MM.1S (cell line): ENCODE measurements around the gene PRSS33.

Experiments
- DNase-seq: peaks from one replicate; pipeline ENCODE4 v3.0.0-alpha.2; 2015
- H2AFZ ChIP-seq: fragments of 300-600 bp; sonication (generic); 2 replicates; pipeline ENCODE4 v1.6.0; 2016; ENCODE audit warnings: antibody characterized with exemption, low read length
- H3F3A ChIP-seq: fragments of 300-600 bp; sonication (generic); 2 replicates; pipeline ENCODE4 v1.6.1; 2016; ENCODE audit warnings: mild to moderate bottlenecking, antibody characterized with exemption, low read length, moderate library complexity, mixed read lengths; ENCODE audit not compliant: insufficient read depth
- H3K27ac ChIP-seq: fragments of 300-600 bp; sonication (generic); 2 replicates; pipeline ENCODE4 v1.5.1; 2016; ENCODE audit warnings: mild to moderate bottlenecking, low read length
- H3K27me3 ChIP-seq: fragments of 300-600 bp; sonication (generic); replicated peaks from 2 replicates; pipeline ENCODE4 v1.6.0; 2016; ENCODE audit warnings: low read length; ENCODE audit not compliant: insufficient read depth
- H3K36me3 ChIP-seq: fragments of 300-600 bp; sonication (generic); replicated peaks from 2 replicates; pipeline ENCODE4 v1.6.1; 2016; ENCODE audit warnings: mild to moderate bottlenecking, low read length, mixed read lengths; ENCODE audit not compliant: insufficient read depth
- H3K4me1 ChIP-seq: fragments of 300-600 bp; sonication (generic); 2 replicates; pipeline ENCODE4 v1.6.1; 2016; ENCODE audit warnings: low read length, mixed read lengths
- H3K4me2 ChIP-seq: fragments of 300-600 bp; sonication (generic); 2 replicates; pipeline ENCODE4 v1.6.0; 2016; ENCODE audit warnings: low read depth, low read length
- H3K4me3 ChIP-seq: fragments of 300-600 bp; sonication (generic); 2 replicates; pipeline ENCODE4 v1.5.1; 2016; ENCODE audit warnings: low read length, mixed read lengths
- H3K79me2 ChIP-seq: fragments of 300-600 bp; sonication (generic); 2 replicates; pipeline ENCODE4 v1.6.1; 2016; ENCODE audit warnings: mixed run types, low read length, mixed read lengths
- H3K9ac ChIP-seq: fragments of 300-600 bp; sonication (generic); 2 replicates; pipeline ENCODE4 v1.6.1; 2016; ENCODE audit warnings: low read length, mixed read lengths
- H3K9me2 ChIP-seq: fragments of 300-600 bp; sonication (generic); replicated peaks from 2 replicates; pipeline ENCODE4 v1.6.1; 2016; ENCODE audit warnings: mild to moderate bottlenecking, low read length, mixed read lengths; ENCODE audit not compliant: insufficient read depth
- H3K9me3 ChIP-seq: fragments of 300-600 bp; sonication (generic); replicated peaks from 2 replicates; pipeline ENCODE4 v1.6.1; 2016; ENCODE audit warnings: mild to moderate bottlenecking, low read length, mixed read lengths; ENCODE audit not compliant: insufficient read depth
- H4K20me1 ChIP-seq: fragments of 300-600 bp; sonication (generic); 2 replicates; pipeline ENCODE4 v1.6.1; 2016; ENCODE audit warnings: mild to moderate bottlenecking, low read length, moderate library complexity, mixed read lengths; ENCODE audit not compliant: insufficient read depth
- EZH2 ChIP-seq: fragments of 300-600 bp; sonication (generic); optimal IDR thresholded peaks from 2 replicates; pipeline ENCODE3; 2017; ENCODE audit warnings: low read depth, mild to moderate bottlenecking, antibody characterized with exemption, low read length, mixed read lengths
- EZH2phosphoT487 ChIP-seq: fragments of 300-600 bp; sonication (generic); IDR thresholded peaks from 2 replicates; pipeline ENCODE4 v1.6.1; 2018; ENCODE audit warnings: antibody characterized with exemption, low read length
- TF ChIP-seq, protein P1 (sequence below): fragments of 300-600 bp; sonication (generic); IDR thresholded peaks from 2 replicates; pipeline ENCODE4 v1.5.1; 2016; ENCODE audit warnings: antibody characterized with exemption, low read length, mixed read lengths

Gene PRSS33

DNA sequence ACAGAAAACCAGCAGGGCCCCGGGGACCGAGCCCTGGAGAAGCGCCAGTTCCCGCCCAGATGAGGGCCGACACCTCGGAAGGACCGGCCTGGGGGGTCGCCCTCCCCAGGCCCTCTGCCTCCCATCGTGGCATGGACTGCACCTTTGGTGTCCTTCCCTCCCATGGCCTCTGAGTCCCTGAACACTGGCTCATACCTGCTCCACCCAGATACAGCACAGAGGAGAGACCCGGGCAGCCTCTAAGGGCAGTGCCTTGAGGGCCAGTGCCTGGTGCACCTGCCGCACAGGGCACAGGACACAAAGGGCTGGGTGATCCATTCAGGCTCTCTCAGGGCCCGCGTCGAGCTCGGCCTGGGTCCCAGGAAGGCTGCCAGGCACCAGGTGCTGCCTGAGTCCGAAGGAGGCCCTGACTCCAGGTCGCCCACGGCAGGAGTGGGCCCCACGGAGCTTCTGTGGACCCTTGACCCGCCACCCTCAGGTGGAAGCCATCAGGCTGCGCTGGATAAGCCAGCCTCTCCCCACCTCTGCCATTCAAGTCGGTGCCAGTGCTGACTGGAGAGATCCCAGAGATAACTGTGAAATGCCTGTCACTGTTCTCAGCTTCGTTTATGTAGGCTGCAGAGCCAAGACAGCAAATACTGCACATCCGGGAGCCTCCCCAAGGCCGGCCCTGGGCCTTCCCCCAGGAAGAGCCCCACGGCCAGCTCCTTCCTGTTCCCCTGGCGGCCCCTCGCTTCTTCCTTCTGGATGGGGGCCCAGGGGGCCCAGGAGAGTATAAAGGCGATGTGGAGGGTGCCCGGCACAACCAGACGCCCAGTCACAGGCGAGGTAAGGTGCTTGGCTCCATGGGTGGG is 42.4 kb upstream of the PRSS33 start, which contains the start of gene ZG16B:
TSS of gene ZG16B (plus strand) at position 803 of the 854 bp plus-strand sequence. CDS start 139 bp downstream, outside the sequence.
- TF ChIP-seq EZH2phosphoT487: no peak
- TF ChIP-seq, protein P1, sequence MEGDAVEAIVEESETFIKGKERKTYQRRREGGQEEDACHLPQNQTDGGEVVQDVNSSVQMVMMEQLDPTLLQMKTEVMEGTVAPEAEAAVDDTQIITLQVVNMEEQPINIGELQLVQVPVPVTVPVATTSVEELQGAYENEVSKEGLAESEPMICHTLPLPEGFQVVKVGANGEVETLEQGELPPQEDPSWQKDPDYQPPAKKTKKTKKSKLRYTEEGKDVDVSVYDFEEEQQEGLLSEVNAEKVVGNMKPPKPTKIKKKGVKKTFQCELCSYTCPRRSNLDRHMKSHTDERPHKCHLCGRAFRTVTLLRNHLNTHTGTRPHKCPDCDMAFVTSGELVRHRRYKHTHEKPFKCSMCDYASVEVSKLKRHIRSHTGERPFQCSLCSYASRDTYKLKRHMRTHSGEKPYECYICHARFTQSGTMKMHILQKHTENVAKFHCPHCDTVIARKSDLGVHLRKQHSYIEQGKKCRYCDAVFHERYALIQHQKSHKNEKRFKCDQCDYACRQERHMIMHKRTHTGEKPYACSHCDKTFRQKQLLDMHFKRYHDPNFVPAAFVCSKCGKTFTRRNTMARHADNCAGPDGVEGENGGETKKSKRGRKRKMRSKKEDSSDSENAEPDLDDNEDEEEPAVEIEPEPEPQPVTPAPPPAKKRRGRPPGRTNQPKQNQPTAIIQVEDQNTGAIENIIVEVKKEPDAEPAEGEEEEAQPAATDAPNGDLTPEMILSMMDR: no peak
- no peak for TF ChIP-seq EZH2
- Histone ChIP-seq H3K4me2 (no peak within 1 kb of the TSS), H3K9me2 (no peaks in the 10 kb centered on the region), H3K36me3 (no peaks in the 10 kb centered on the region), H3K4me3 (no peak within 1 kb of the TSS), H3K27ac (no peak within 1 kb of the TSS), H3F3A (no peaks in the 10 kb centered on the region), H2AFZ (no peak within 1 kb of the TSS), H3K27me3 (peaks cover 91% of the 10 kb centered on the region), H3K9me3 (no peaks in the 10 kb centered on the region), H3K4me1 (no peaks in the 10 kb centered on the region), H3K79me2 (no peaks in the 10 kb centered on the region), H4K20me1 (no peaks in the 10 kb centered on the region), H3K9ac (no peak within 1 kb of the TSS)
- DNase-seq: no peak

DNA sequence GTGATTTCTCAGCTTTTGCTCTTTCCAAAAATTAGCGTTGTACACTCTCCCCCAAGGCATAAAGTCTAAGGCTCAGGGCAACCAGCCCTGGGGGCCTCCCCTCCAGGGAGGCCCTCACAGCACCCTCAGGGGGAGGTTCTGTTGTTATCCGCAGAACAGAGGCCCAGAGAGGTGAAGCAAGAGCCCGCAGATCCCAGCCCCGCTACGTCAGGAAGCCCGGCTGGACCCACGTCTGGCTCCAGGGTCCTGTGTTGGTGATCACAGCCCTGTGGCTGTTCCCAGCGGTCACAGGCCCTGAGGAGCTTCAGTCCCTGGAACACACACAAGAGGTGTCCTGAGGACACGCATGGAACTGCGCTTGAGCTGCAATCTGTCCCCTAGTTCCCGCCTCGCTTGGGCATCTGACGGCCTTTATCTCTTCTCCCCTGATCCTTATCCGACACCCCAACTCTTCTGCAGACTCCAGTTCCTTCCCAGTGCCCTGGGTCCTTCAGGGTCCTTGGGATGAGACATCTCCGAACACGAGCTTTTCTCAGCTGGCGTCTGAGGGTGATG is 41.6 kb upstream of the PRSS33 start:
- no peak for DNase-seq
- no peaks in the 10 kb centered on the region for H3K36me3 ChIP-seq
- TF ChIP-seq EZH2: no peak
- H3K9ac ChIP-seq: no peak overlapping the region
- H3K4me2 ChIP-seq: no peak overlapping the region
- no peaks in the 10 kb centered on the region for H3F3A ChIP-seq
- H3K4me3 ChIP-seq: no peak overlapping the region
- H3K9me3 ChIP-seq: no peaks in the 10 kb centered on the region
- no peak overlapping the region for H3K27ac ChIP-seq
- no peak overlapping the region for H2AFZ ChIP-seq
- H3K9me2 ChIP-seq: no peaks in the 10 kb centered on the region
- H3K79me2 ChIP-seq: no peaks in the 10 kb centered on the region
- peaks cover 94% of the 10 kb centered on the region for H3K27me3 ChIP-seq
- no peaks in the 10 kb centered on the region for H3K4me1 ChIP-seq
- H4K20me1 ChIP-seq: no peaks in the 10 kb centered on the region

DNA sequence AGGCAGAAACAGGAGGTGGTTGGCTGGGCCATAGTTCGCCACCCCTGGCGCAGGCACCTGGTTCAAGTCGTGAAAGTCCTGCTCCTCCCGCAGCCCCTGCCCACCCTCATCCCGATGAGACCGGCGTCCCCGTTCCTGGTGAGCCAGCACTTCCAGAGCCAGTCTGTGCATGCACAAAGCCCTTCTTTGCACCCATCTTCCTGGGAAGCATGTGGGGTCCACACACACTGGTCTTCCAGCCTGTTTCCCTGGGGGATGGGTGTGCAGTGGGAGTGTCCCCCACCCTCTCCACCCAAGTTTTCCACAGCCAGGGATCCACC is 41.1 kb upstream of the PRSS33 start:
- H3K9me2 ChIP-seq: no peaks in the 10 kb centered on the region
- peaks cover 94% of the 10 kb centered on the region for H3K27me3 ChIP-seq

More for the DNA sequence above, 41.1 kb upstream of the PRSS33 start:
- Histone ChIP-seq H3K9ac (no peak overlapping the region), H3K9me3 (no peaks in the 10 kb centered on the region), H3K27ac (no peak overlapping the region), H3K79me2 (no peaks in the 10 kb centered on the region), H3K4me3 (no peak overlapping the region), H3K4me1 (no peaks in the 10 kb centered on the region), H4K20me1 (no peaks in the 10 kb centered on the region), H2AFZ (no peak overlapping the region), H3K36me3 (no peaks in the 10 kb centered on the region), H3K4me2 (no peak overlapping the region), H3F3A (no peaks in the 10 kb centered on the region)
- TF ChIP-seq, protein P1: no peak
- TF ChIP-seq EZH2phosphoT487: no peak
- no peak for TF ChIP-seq EZH2
- DNase-seq: no peak
